ENCODE results near the gene RGS14.

RGS14 gene, protein sequence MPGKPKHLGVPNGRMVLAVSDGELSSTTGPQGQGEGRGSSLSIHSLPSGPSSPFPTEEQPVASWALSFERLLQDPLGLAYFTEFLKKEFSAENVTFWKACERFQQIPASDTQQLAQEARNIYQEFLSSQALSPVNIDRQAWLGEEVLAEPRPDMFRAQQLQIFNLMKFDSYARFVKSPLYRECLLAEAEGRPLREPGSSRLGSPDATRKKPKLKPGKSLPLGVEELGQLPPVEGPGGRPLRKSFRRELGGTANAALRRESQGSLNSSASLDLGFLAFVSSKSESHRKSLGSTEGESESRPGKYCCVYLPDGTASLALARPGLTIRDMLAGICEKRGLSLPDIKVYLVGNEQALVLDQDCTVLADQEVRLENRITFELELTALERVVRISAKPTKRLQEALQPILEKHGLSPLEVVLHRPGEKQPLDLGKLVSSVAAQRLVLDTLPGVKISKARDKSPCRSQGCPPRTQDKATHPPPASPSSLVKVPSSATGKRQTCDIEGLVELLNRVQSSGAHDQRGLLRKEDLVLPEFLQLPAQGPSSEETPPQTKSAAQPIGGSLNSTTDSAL

DNA sequence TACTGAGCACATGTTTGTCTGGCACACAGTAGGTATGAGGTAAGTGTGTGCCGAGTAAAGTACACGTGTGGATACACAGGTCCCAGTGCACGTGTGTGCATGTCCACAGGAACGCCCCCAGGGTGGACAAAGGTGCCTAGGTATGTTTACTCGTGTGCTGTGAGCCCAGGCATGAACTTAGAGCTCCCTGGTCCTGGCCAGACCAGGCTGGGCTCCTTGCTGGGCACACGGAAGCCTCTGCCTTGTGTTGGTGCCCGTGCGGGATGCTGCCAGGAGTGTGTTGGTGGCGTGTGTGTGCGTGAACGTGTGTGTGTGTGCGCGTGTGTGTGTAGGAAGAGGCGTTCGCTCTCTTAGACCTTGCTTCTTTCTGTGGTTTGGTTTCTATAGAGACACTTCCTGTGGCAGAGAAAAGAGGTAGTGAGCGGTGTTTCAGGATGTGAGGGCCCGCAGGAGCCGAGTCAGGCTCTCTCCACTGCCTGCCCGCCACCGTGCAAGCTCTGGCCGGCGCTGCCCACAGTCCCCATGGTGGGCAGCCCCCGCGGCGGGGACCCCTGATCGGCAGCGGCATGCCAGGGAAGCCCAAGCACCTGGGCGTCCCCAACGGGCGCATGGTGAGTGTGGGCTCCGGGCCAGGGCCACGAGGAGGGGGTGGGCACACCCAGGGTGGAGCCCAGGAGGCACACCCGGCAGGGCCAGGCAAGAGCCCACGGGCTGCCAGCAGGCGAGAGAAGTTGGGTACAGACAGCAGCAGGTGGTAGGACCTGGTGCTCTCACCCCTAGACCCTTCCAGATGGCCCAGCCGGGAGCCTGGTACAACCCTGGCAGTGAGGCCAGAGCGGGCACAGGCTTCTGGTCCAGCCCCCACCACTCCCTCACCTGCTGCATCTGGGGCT, at the start of gene RGS14:
TSS of gene RGS14 (plus strand) at position 466 of the 893 bp plus-strand sequence. CDS start at position 567, 101 bp downstream.
- DNase-seq (ENCODE audit: low spot score) = peak; percentile 85

DNA sequence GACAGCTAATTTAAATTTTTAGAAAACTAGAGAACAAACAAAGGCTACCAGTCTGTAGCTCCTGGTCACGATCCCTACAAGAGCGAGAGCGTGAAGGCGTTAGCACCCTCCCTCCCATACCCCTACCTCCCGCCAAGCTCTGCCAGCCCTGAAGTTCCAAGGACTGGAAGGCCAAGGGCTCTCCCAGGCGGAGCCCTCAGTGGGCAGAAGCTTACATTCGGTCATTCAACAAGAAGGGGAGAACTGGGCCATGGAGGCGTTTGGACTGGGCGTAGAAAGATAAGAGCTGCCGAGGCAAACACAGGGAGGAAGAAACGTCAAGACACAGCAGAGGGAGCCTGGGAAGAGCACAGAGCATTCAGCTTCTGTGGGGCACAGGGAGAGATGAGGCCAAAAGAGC, 49.0 kb upstream of the RGS14 start:
- DNase-seq (ENCODE audit: low spot score) = no peak

DNA sequence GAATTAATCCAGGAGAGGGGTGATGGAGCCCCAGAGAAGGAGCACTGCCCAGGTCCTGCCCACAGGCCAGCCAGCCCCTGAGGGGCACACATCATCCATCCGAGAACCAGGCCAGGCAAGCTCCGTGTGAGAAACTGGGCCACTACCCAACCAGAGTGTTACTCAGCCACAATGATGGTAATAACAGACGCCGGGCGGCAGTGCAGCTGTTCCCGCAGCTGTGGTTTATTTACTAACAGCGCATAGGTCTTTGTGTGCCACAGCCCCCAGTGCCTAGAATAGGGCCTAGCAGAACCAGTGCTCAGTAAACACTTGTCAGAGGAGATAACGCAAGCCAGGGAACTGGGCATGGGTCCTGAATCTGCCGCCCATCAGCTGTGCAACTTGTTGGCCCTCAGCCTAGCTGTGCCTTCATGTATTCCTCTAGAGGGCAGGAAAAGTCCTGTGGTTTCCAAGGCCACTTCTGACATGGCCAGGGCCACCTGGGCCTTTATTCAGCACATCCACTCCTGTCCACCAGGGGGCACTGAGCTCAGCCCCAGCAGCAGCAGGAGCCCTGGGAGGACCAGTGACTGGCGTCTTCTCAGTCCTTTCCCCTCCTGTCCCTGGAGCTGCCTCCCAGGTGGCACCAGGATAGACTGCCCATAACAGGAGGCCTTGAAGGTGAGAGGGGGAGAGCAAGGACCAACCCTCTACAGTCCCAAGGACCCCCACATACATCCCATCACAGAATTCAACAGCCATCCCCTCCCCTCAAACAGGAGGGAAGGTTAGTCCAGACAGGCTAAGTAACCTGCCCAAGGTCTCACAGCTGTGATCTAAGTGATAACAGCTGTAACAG, 48.2 kb upstream of the RGS14 start:
- peak; percentile 95 for DNase-seq (ENCODE audit: low spot score)

DNA sequence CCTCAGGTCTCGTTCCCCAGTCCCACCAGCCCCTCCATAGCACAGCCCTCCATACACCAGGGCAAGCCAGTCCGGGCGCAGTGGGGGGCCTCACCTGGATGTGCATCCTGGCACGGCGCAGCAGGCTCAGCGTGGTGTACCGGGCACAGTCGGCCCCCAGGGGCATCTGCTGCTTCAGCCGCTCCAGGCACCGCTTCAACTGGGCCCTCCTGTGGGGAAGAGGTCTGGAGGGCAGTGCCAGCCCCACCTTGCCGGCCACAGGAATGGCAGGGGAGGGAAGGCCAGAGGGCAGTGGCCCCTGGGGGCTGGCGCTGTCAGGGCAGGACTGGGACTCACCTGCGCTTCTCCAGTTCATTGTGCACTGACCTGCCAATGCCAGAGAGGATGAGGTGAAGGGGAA, 47.4 kb upstream of the RGS14 start:
- no peak for DNase-seq (ENCODE audit: low spot score)

DNA sequence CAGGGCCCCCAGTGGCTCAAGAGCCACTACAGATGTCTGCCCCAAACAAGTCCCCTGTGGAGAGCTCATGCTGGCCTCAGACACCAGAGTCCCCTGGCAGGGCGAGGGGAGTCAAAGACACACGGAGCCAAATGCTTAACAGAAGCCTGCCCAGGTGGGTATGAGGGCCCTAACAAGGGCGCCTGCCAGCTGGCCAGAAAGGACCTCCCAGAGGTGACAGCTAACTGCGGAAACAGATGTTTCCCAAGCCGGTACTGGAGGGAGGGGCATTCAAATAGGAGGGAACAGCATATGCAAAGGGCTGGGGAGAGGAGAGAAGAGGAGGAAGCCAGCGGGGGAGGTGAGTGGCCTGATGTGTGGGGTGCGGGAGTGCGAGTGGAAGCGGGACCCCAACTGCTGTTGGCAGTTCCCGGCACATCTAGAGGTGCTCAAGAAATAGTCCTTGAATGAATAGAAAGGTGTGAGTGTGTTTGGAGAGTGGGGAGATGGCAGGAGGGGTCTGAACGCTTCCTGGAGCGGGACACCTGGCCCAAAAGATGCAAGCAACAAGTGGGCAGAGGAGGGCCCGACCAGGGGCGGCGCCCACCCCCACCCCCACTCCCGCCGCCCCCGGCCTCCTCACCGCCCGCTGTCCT, 46.9 kb upstream of the RGS14 start:
- peak; percentile 41 for DNase-seq (ENCODE audit: low spot score)

DNA sequence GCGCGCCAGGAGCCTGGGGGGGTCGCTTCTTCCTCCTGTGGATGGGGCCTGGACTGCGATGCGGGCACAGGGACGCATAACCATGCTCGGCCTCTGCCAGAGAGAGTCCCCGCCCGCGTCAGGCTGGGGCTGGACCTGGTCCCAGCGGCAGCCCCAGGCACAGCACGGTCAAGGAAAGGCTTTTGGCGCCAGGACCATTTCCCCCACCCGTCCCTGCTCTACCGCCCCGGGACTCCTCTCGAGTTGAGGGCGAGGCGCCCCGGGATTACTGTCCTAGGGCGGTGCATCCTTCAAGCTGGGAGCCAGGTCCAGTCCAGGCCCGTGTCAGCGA, 46.4 kb upstream of the RGS14 start:
- no peak for DNase-seq (ENCODE audit: low spot score)

DNA sequence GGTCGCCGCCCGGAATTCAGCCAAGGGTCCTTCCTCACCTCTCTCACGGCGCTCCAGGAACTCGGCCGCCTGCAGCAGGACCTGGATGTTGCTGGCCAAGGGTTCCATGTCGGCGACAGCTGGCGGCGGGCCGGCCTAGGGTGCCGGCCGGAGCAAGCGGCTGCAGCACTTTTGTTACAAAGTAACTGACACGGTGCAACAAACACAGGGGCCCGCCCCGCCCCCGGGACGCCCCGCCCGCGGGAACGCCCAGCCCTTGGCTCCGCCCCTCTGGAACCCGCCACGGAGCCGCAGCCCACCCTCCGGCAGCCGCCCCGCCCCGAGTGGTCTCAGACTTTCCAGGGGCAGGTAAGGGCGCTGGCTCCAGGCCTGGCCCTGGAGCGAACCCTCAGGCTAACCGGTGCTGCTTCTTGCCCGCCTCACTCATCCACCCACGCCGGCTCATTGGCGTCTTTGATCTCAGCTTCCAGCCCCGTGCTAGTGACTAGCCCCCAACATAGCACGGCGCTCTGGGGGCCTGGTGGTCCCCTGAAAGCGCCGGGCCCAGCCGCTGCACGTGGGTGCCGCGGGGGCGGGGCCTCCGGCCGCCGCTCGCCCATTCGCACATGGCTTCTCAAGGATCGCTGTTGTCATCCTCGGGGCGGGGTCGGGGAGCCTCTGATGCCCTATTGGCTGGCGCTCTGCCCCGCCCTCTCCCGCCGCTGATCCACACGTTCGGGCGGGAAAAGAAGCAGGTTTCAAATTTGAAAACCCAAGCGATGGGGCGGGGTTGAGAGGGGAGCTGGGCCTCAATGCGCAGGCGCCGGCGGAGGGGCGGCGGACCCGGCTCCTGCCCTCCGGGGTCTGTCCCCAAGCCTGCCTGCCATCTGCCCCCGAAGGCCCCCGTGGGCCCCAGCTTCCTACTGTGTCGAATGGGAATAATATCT, 45.7 kb upstream of the RGS14 start, which contains the start of gene MXD3:
TSS of gene MXD3 (minus strand) at position 176 of the 926 bp plus-strand sequence. CDS start at position 108, 68 bp downstream.
- DNase-seq (ENCODE audit: low spot score) = peak; percentile 95

DNA sequence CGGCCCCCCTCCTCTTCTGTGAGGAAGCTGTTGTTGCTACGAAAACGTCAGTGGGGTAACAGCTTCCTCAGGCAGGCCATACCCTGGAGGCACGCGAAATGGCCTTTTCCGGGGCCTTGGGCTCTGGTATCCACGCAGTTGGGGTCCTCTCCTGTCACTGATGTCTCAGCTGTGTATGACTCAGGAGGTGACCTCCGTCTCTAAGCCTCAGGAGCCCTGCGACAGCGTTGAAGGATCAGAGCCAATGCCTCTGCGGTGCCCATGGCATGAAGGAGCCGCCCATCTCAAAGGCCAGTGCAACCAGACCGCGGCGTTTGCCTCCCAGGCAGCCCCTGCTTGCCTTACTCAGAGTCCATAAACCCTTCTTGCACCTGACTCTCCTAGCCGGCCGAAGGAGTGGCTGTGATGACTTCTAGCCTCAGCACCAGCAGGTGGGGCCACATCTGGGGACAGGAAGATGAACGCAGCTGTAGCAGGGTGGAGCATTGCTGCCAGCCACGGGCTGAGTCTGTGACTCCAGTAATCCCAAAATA, 45.0 kb upstream of the RGS14 start:
- DNase-seq (ENCODE audit: low spot score) = peak; percentile 62

DNA sequence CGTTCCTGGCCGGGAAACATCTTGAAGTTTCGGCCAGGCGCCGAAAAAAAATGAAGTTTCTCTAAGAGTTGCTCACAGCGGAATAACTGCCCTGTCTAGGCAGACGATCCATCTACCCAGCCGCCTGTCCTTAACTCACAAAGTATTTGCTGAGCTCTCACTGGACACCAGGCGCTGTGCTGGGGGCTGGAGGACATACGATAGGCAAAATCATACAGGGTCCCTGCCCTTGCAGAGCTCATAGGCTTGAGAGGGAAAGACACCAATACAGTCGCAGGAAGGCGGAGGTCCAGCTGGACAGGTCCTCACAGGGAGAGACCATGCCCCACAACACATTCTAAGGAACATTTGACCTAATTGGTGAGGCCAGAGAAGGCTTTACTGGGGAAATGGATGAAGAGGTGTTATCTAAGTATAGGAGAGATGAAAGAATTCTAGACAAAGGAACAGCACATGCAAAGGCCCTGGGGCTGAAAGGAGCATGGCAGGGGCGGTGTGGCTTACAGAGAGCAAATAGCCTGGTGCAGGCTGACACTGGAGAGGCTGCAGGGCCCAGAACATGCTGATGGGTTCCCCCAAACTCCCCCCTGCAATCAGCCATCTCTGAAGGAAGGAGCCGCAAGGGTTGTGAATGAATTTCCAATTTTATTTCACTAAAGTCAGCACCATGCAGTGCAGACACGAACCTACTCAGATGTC, 44.0 kb upstream of the RGS14 start:
- no peak for DNase-seq (ENCODE audit: low spot score)

DNA sequence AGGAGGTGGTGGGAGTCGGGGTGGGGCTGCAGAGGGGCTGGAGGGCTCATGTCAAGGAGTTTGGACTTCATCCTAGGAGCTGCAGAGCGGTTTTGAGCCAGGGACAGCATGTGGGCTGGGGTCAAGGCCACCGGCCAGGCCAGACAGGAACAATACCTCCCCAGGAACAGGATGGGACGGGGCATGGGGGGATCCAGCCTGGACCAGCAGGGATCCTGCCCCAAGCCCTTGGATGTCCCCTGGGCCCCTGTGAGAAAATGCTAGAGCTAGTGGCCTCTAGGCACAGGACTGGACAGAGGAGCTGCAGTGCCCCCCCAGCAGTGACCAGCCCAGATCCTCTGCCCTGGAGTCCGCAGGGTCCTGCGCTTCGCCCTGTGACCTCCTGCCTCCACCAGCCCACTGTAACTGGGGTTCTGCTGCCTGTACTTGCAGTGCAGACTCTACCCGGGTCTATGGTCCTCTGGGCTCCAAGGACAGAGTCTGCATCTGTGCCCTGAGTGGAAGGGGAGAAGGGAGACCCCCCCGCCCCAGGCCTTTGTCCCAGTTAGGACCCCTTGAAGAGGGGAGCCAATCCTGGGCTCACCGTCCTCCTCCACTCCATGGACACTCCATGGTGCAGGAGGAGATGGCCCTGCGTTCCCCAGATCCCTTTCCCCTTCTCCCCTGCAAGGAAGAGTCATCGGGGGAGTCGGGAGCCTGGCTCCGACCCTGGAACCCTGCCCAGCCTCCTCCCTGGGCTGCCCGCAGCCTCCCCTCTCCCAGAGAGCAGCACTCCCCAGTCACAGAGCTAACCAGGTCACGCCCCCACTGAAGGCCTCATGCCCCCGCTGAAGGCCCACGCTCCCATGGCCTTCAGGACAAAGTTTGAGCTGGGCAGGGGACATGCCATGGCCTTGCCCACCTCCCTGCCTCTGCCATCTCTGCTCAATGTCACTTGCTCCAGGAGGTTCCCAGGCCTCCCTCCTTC, 43.1 kb upstream of the RGS14 start:
- no peak for DNase-seq (ENCODE audit: low spot score)

DNA sequence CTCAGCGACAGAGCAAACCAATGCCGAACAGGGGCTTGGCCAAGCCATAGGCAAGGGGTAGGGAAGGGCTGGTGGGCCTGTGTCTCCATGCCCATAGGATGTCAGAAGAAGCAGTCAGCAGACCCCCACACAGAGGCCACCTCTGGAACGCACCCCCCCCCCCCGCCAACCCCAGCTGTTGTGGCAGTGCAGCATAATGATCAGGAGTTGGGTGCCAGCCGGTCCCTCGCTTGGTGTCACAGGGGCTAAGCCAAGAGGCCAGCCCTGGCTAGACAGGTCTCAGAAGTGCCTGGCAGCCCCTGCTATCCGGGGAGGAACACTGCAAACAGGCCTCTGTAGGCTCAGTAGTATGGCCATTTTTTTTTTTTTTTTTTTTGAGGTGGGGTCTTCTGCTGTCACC, 42.3 kb upstream of the RGS14 start:
- no peak for DNase-seq (ENCODE audit: low spot score)

DNA sequence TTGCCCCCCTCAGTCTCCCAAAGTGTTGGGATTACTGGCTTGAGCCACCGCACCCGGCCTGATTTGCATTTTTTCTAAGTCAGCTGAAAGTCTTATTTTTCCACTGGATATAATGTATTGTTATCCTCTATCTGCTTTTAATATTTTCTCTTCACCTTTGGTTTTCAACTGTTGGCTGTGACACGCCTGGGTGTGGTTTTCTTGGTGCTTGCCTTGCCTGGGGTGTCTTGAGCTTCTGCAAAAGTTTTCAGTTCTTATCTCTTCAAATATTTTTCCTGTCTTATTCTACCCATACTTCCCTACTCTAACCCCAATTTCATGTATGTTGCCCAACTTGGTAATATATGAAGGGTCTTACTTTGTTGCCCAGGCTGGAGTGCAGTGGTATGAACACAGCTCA, 41.7 kb upstream of the RGS14 start:
- DNase-seq (ENCODE audit: low spot score) = no peak

DNA sequence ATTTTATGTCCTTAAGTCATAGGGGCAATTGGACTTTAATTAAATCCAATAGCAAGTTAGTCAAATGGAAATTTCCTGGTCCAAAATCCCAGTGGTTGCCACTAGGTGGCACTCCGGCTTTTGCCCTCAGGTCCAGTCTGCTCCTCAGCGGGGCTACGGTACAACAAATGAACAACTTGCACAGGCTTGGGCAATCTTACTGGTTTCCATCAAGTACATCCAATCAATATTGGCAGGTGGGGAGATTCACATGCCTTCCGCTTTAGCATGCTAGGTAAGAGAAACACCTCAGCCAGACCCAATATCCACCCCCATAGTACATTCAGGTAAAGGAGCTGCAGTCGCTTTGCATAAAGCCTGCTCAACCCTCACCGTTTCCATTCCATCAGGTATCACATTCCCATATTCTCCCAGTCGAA, 39.8 kb upstream of the RGS14 start:
- DNase-seq (ENCODE audit: low spot score) = peak; percentile 84

DNA sequence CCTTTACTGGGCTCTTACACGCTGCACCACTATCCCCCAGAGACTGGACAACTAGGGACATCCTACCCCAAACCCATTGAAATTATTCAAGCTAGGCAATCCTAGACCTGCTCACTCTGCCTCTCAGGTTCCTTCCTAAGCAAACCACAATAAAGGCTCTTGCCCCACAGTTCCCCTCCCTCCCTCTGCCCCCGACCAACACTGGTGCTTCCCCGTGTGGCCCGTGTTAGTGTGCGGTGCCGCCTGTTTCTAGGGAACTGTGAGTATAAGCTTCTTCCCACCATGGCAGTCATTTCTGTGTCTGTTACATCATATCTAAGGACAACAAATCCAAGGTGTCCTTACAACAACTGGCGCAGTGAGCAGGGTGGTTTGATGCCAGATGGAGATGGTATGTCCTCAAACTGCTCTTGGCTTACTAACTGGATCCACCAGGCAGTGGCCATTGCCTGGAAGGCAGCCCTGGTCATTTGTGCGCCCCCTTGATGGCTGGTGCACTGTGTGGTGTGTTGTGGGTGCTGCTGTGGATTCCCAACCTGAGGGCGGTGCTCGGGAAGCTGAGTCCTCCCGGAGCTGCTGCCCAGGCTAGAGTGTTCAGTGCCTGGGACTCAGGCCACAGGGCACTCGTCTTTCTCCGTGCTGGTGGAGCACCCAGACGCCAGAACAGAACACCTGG, 37.7 kb upstream of the RGS14 start:
- no peak for DNase-seq (ENCODE audit: low spot score)

DNA sequence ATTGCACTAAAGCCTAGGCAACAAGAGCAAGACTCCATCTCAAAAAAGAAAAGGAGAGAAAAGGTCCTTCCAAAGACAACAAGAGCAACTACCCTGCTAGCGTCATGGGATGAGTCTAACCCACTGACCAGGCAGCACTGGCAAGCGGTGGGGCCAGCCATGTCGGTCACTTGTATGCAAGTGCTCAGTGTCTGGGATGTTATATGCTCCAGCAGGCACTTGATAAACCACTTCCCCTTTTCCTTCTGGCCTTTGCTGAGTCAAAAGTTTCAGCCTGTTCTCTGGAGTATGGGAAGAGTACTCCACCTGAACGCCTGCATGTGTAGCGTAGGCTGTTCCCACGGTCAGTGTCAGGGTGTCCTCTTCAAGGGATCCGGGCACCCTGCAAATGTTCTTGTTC, 36.8 kb upstream of the RGS14 start:
- DNase-seq (ENCODE audit: low spot score) = no peak

DNA sequence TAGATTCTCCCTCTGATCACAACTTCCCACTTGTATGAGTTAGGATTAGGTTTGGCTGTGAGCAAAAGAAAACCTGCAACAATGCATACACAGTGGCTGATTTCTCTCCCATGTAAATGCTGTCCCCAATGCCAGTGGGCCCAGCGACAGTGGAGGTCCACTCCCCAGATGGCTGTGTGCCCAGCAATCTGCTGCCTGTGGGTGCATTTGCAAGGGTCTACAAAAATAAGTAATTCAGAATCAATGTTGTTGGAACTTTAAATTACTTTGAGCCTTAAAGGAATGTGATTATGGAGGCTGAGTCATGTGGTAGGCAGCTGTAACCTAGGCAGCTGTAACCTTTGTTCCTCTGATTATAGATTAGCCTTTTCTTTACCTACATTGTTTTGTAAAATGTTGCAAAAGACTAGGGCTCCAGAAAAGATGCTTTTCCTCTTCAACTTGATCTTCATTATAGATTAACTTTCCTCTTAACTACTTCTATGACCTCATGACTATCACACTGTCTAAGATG, 31.8 kb upstream of the RGS14 start:
- DNase-seq (ENCODE audit: low spot score) = no peak

All from hematopoietic multipotent progenitor cell treated with erythropoietin and hydrocortisone succinate and interleukin-3 and kit ligand, for 17 days (in vitro differentiated cells).